Measurements from ENCODE around the gene SPAG4. TPM values are rescaled to one million over a fixed set of nuclear protein-coding genes. Genes with fewer than 3 reads are reported as not detected.

The SPAG4 gene
- total RNA-seq, 2 experiments from 2014 or later: 15.5 to 17.1 TPM

DNA sequence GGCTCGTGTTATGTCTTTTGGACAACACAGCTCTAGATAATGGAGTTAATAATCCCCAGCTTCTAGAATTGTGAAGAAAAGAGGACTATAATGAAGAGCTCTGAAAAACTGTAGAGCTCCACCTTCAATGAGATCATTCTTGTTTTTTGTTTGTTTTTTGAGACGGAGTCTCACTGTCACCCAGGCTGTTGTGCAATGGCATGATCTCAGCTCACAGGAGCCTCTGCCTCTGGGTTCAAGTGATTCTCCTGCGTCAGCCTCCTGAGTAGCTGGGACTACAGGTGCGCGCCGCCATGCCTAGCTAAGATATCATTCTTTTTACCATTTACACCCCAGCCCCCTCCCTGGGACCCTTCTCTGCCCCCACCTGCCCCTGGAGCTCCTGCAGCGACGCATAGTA is 37.2 kb upstream of the SPAG4 start:
- ChIA-PET POLR2A (no interaction called here), CTCF (no interaction called here)
- H3K4me1 ChIP-seq (ENCODE audit: insufficient read depth, low read length): no peaks in the 10 kb centered on the region
- H3K27me3 Mint-ChIP-seq: no peaks in the 10 kb centered on the region
- H3K9me3 ChIP-seq (ENCODE audit: control insufficient read depth in 1 of 2, insufficient read depth in 1 of 2, low read length in 2 of 2): peaks cover 7 to 19% of the 10 kb centered on the region in 2 experiments
- H3K9me3 Mint-ChIP-seq: no peaks in the 10 kb centered on the region
- H3K4me1 Mint-ChIP-seq (ENCODE audit: low read depth): no peaks in the 10 kb centered on the region
- no peak overlapping the region for H3K4me3 Mint-ChIP-seq
- H3K36me3 ChIP-seq (ENCODE audit: insufficient read depth, low read length): no peaks in the 10 kb centered on the region
- DNase-seq (no peak), ATAC-seq (ENCODE audit: poor library complexity) (no peak)
- TF ChIP-seq, protein P1, sequence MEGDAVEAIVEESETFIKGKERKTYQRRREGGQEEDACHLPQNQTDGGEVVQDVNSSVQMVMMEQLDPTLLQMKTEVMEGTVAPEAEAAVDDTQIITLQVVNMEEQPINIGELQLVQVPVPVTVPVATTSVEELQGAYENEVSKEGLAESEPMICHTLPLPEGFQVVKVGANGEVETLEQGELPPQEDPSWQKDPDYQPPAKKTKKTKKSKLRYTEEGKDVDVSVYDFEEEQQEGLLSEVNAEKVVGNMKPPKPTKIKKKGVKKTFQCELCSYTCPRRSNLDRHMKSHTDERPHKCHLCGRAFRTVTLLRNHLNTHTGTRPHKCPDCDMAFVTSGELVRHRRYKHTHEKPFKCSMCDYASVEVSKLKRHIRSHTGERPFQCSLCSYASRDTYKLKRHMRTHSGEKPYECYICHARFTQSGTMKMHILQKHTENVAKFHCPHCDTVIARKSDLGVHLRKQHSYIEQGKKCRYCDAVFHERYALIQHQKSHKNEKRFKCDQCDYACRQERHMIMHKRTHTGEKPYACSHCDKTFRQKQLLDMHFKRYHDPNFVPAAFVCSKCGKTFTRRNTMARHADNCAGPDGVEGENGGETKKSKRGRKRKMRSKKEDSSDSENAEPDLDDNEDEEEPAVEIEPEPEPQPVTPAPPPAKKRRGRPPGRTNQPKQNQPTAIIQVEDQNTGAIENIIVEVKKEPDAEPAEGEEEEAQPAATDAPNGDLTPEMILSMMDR (IDR thresholded peaks at IDR 0.05): no peak
- H3K27ac ChIP-seq (ENCODE audit: low read depth in 1 of 2, low read length in 2 of 2): no peak overlapping the region
- peaks cover 0 to 4% of the 10 kb centered on the region in 2 experiments for H3K27me3 ChIP-seq (ENCODE audit: control insufficient read depth in 1 of 2, insufficient read depth in 2 of 2, low read length in 2 of 2)
- no peak overlapping the region for H3K27ac Mint-ChIP-seq
- H3K36me3 Mint-ChIP-seq (ENCODE audit: low read depth): no peaks in the 10 kb centered on the region
- no peak overlapping the region for H3K4me3 ChIP-seq (ENCODE audit: low read length)
- intact Hi-C loops (cut with DNase I, micrococcal nuclease): no loop called here

- POLR2A ChIA-PET: no interaction called here
- Mint-ChIP-seq H3K9me3 (no peaks in the 10 kb centered on the region), H3K4me3 (no peak overlapping the region), H3K27ac (no peak overlapping the region), H3K36me3 (ENCODE audit: low read depth) (no peaks in the 10 kb centered on the region), H3K4me1 (ENCODE audit: low read depth) (no peaks in the 10 kb centered on the region), H3K27me3 (no peaks in the 10 kb centered on the region)
- CTCF ChIA-PET: no interaction called here
- no peak for ATAC-seq (ENCODE audit: poor library complexity)
- intact Hi-C loops (cut with DNase I, micrococcal nuclease): no loop called here
- Histone ChIP-seq H3K27me3 (ENCODE audit: control insufficient read depth in 1 of 2, insufficient read depth in 2 of 2, low read length in 2 of 2) (peaks cover 0 to 4% of the 10 kb centered on the region in 2 experiments), H3K4me1 (ENCODE audit: insufficient read depth, low read length) (no peaks in the 10 kb centered on the region), H3K4me3 (ENCODE audit: low read length) (no peak overlapping the region), H3K27ac (ENCODE audit: low read depth in 1 of 2, low read length in 2 of 2) (no peak overlapping the region), H3K36me3 (ENCODE audit: insufficient read depth, low read length) (no peaks in the 10 kb centered on the region), H3K9me3 (ENCODE audit: control insufficient read depth in 1 of 2, insufficient read depth in 1 of 2, low read length in 2 of 2) (peaks cover 7 to 15% of the 10 kb centered on the region in 2 experiments)
- DNase-seq: no peak
- TF ChIP-seq, protein P1 (IDR thresholded peaks at IDR 0.05): no peak
These were observed 36.4 kb upstream of the SPAG4 start for GRCh38 chr20:35579196-35579595.

- TF ChIP-seq, protein P1 (IDR thresholded peaks at IDR 0.05): no peak
- Histone ChIP-seq H3K4me1 (ENCODE audit: insufficient read depth, low read length) (no peaks in the 10 kb centered on the region), H3K4me3 (ENCODE audit: low read length) (no peak overlapping the region), H3K27ac (ENCODE audit: low read depth in 1 of 2, low read length in 2 of 2) (no peak overlapping the region), H3K9me3 (ENCODE audit: control insufficient read depth in 1 of 2, insufficient read depth in 1 of 2, low read length in 2 of 2) (peaks cover 7 to 15% of the 10 kb centered on the region in 2 experiments), H3K36me3 (ENCODE audit: insufficient read depth, low read length) (no peaks in the 10 kb centered on the region), H3K27me3 (ENCODE audit: control insufficient read depth in 1 of 2, insufficient read depth in 2 of 2, low read length in 2 of 2) (peaks cover 0 to 4% of the 10 kb centered on the region in 2 experiments)
- Mint-ChIP-seq H3K4me3 (no peak overlapping the region), H3K4me1 (ENCODE audit: low read depth) (no peaks in the 10 kb centered on the region), H3K27me3 (no peaks in the 10 kb centered on the region), H3K27ac (no peak overlapping the region), H3K36me3 (ENCODE audit: low read depth) (no peaks in the 10 kb centered on the region), H3K9me3 (no peaks in the 10 kb centered on the region)
- ChIA-PET CTCF (no interaction called here), POLR2A (no interaction called here)
- ATAC-seq (ENCODE audit: poor library complexity) (no peak), DNase-seq (no peak)
- intact Hi-C loops (cut with DNase I, micrococcal nuclease): no loop called here
These were observed 33.5 kb upstream of the SPAG4 start for GRCh38 chr20:35582131-35582530.

Data from CD4-positive, alpha-beta T cell (primary cell).